GM19351 (cell line): Measurements from ENCODE around the gene TNFRSF13B.
"Not testable (repeated sequence)": the region's sequence is repeated elsewhere in the genome, so short reads cannot be mapped to it uniquely, and the experiment has no call there.

ENCODE experiments used
- ATAC-seq: cut with Tn5 transposase; IDR thresholded peaks from one replicate; pipeline ENCODE4 v1.9.1; 2021; ENCODE audit warnings: mild to moderate bottlenecking, moderate library complexity; ENCODE audit not compliant: unreplicated experiment

TNFRSF13B gene

DNA sequence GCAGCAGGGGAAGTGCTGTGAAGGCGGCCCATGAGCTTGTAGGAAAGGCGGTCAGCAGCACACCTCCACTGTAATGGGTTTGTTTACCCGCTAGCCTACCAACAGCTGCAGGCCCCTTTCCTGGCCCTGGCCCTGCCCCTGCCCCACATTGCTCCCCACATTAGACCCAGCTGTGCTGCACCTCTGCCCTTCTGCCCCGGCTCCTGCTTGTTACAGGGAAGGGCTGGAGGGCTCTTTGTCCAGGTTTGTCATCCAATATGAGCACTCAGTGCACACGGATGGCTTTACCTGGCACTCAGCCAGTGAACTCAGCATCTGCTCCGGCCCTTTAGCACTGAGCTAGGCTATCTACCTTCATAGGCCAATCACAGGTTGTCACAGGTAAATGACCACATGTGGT lies 36.0 kb upstream of the TNFRSF13B start:
- ATAC-seq: not testable (repeated sequence)

DNA sequence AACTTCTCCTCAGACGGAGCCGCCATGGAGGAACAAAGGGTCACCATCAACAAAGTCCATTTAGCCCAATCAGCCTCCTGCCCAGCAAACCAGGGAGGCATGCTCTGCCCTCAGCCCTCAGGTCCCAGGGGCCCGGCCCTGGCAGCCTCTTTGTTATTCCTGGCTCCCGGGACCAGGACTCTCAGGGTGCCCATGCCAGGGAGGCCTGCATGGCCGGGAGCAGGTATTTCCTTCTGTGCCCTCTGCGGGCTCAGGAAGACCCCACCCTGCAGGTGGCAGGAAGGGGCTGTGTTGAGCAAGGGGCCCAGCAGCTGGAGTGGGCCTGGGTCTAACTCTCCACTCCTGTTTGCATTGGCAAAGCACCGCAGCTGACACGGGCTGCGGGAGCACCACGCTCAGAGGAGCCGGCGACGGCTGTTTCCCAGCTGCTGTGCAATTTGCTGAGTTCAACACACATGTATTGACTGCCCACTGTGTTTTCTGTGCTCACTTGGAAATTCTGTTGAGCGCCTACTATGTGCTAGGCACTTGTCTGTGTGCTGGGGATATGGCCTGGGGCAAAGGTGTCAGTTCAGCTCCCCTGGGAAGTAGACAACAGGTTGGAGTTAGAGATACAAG lies 33.2 kb upstream of the TNFRSF13B start:
- ATAC-seq: not testable (repeated sequence)

DNA sequence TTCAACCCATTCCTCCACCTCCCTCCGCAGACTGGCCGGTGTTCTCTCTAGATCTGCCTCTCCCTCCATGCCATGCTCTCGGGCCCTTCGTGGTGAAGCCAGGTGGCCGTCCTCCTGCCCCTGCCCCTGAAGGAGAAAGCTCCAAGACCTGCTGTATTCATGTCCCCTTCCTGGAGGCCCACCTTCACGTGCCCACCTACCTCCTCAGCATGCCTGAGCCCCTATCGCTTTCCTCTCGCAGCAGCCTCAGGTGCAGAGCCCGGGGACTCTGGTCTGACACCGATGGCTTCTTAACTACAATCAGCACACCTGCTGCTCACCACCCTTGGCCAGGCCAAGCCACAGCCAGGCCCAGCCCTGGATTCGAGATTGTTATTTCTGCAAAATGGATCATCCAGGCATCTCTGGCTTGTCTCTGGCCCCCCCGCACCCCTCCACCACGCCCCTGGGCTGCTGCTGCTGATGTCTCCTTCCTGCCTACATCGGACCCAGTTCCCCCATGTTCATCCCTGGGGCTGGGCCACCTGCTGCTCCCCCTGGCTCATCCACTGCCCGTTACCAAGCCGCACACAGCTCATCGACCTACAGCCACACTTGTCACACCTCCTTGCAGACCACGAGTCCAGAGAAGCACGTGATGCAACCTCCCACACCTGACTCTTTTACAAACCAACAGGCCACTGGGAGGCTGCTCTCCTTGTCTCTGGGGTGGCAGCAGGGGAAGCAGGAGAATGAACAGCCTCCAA lies 32.5 kb upstream of the TNFRSF13B start:
- no peak for ATAC-seq

DNA sequence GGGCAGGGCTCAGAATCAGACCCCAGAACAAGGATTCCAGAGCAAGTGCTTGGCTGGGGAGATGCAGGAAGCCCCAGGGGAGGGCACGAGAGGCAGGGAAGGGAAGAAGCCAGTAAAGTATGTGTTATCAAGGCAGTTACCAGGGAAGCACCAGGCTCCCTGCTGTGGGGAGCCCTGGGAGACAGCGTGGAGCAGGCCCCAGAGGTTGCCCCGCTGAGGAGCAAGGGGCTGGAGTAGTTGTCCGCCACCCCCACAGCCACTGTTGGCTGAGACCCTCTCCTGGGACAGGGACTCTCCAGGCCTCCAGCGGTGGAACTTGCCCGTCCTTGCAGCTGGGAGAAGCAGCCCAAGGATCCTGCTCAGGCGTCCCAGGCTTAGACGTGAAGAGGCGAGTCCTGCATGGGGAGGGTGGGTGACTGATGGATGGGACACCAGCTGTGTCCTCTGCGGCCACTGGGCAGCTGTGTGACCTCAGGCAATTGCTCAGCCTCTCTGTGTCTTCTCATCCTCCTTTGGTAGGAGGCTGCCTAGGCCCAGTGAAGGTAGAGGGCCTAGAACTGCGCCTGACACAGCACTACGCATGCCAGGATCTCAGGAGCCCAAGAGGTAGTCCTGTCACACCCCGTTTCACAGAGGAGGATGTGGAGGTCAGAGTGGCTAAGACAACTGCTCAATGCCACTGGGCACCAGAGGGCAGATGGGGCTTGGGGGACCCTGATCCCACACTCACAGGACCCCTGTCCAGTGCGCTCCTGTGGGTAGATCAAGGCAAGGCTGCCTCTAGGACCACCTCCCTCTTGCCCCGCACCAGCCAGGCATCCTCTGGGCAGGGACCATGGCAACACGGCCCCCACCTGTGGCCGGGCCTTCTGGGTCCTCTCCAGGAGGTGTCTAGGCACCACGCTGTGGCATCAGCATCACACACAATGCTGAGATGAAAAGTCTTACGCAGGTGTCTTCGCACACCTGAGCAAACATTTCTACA lies 31.1 kb upstream of the TNFRSF13B start:
- not testable (repeated sequence) for ATAC-seq

DNA sequence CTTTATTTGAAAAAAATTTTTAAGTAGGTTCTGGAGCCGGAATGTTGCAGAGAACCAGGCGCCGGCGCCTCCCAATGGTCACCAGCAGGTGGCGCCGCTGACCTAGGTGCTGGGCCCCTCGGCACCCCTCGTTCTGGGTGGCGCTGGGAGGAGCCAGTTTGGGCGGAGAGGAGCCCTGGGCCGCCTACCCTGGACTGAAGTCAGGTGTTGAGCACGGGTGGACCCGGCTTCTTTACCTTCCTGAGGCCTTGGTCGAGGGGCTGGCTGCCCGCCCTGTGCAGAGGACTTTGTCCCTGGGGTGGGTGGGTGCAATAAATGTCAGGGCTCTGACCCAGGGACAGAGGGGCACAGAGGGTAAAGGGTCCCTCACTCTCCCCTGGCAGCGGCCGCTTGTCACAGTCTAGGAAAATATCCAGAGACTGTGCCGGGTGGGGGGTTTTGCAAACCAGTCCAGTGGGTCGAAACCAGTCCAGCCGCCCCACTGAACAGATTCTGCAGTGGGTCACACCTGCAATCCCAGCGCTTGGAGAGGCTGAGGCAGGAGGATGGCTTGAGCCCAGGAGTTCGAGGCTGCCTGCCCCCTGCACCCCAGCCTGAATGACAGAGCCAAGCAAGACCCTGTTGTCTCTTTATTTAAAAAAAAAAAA lies 30.1 kb upstream of the TNFRSF13B start:
- ATAC-seq: peak; percentile 73

DNA sequence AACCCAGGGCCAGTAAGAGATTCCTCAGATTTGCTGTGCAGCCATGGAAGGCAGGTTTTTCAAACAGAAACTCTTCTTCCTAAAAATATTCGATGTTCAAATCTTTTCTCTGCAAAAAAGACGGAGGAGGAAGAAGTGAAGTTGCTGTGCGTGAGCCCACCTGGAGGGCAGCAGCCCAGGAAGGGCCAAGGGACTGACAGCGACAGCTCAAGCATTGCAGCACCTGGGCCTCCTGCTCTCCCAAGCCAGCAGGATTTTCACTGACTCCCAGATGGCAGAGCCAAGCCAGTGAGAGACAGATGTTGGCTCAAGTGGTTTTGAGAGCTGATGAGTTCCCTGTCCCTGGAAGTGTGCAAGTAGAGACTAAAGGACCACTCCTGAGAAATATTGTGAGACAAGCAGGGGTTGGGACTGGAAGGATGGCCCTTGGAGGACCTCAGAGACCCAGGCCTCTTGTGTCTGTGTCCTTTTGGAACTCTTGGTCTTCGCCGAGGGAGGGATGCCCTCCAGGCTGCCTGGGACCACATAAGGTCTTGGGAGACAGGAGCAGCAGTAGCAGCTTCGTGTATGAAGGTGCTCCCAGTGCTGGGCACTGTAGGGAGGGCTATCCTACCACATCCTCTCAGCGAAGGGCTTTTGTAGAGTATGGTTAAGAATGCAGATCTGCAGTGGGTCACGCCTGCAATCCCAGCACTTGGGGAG lies 29.3 kb upstream of the TNFRSF13B start:
- no peak for ATAC-seq

DNA sequence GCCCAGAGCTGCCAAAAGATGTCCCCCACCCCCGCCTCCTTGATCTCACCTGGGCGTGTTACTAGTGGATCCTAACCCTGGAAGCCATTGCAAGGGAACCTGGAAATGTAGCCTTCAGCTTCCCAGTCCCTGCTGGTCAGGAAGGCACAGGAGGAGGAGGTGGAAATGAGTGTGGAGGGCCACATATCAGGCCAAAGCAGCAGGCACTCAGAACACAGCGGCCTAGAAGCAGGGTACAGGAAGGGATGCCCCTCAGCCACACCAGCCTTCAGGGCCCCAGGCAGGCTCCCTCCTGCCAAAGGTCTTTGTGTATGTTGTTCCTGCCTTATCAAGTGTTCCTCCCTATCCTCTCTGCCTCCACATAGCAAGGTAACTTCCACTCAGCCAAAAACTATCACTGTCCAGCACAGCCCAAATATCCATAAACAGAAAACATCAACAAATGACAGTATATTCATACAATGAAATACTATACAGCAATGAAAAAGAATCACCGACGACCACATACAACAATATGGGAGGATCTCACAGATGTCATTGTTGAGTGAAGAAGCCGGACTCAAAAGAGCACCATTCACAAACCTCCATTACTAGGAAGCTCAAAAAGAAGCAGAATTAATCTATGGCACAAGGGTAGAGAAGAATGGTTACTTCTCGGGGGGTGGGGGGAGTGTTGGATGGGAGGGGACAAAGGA lies 28.2 kb upstream of the TNFRSF13B start:
- no peak for ATAC-seq

DNA sequence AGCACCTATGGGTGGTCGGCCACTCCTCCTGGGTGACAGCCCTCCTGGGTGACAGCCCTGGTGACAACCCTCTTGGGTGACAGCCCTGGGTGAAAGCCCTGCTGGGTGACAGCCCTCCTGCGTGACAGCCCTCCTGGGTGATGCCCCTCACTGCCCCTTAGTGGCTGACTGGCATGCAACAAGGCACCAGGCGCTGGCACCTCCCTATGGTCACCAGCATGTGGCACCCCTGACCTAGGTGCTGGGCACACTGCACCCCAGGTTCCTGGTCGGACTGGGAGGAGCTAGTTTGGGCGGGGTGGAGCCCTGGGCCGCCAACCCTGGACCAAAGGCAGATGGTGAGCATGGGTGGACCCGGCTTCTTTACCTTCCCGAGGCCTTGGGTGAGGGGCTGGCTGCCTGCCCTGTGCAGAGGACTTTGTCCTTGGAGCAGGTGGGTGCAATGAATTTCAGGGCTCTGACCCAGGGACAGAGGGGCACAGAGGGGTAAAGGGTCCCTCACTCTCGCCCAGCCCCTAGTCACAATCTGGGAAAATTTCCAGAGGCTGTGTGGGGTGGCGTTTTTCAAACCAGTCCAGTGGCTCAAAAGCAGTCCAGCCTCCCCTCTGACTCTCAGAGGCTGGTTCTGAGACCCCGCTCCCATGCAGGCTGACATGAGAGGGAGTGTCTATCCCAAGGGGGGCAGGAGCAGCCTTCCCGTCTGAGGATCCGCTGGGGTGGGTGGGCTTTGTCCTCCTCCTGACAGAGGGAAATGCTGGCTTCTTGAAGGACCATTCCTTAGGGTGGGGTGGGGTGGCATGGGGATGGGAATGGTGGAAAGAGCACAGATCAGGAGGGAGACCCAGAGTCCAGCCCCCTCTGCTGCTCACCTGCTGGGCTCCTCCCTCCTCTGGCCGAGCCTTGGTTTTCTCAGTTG lies 25.9 kb upstream of the TNFRSF13B start:
- ATAC-seq: no peak

DNA sequence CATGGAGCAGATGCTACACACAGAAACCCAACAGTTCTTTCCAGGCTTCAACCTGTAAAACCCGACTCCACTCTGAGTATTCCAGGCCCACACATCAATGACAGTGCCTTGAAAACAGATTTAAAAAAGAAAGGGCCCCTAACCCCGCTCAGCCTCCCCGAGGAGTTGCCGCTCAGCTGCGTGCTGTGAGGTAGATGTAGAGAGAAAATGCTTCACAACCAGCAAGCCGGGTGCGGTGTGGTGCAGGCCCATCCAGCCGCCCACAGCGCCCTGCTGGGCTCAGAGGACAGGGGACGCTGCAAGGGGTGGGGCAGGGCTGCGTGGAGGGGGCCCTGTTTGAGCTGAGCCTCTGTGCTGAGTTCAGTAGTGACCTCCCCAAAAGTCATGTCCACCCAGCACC lies 24.8 kb upstream of the TNFRSF13B start:
- ATAC-seq: not testable (repeated sequence)

DNA sequence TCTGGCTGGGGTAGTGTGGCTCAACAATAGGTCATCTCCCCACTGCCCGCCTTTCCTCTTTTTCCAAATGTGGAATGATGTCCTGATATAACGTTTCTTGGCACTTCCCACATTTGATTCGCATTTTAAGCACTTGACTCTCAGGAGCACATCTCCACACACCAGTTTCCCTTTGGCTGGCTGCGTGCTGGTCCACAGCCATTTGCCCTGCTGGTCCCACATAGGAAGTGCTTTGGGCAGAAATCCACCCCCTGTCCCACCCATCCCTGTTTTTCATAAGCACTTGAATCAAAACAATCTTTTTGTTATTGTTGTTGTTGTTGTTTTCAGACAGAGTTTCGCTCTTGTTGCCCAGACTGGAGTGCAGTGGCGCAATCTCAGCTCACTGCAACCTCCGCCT lies 24.0 kb upstream of the TNFRSF13B start:
- no peak for ATAC-seq

DNA sequence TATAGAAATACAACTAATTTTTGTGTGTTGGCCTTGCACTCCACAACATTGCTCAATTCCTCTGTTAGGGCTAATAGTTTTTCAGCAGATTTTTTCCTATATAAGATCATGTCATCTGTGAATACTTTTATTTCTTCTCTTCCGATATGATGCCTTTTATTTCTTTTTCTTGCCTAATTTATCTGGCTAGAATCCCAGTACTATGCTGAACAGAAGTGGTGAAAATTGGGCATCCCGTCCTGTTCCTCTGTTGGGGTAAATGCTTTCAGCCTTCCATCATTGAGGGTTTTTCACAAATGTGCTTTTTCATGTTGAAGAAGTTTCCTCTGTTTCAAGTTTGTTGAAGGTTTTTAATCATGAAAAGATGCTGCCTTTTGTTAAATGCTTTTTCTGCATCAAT lies 22.7 kb upstream of the TNFRSF13B start:
- no peak for ATAC-seq

DNA sequence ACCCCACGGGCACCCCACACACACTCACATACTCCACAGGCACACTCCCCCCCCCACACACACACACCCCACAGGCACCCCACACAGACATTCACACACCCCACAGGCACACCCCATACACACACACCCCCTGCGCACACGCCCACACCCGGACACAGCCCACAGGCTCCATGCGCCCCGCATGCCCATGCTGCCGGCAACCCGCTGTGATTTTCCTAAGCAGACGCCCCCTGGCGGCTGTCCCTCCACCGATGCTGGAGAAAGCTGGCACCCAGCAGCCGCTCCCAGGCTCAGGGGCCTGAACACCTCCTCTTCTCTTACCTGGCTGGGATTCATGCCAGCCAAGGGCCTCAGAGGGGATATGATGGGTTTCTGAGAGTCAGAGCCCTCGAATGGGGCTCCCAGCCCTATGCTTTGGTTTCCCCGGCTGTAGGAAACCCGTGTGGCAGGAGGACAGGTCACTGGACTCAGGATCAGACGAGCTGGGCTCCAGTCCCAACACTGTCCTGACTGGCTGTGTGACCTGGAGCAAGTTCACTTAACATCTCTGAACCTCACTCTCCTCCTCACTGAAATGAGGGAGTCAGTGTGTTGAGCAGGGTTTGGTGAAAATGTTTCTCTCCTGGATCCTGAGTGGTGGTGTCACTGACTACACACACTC lies 19.6 kb upstream of the TNFRSF13B start:
- no peak for ATAC-seq

DNA sequence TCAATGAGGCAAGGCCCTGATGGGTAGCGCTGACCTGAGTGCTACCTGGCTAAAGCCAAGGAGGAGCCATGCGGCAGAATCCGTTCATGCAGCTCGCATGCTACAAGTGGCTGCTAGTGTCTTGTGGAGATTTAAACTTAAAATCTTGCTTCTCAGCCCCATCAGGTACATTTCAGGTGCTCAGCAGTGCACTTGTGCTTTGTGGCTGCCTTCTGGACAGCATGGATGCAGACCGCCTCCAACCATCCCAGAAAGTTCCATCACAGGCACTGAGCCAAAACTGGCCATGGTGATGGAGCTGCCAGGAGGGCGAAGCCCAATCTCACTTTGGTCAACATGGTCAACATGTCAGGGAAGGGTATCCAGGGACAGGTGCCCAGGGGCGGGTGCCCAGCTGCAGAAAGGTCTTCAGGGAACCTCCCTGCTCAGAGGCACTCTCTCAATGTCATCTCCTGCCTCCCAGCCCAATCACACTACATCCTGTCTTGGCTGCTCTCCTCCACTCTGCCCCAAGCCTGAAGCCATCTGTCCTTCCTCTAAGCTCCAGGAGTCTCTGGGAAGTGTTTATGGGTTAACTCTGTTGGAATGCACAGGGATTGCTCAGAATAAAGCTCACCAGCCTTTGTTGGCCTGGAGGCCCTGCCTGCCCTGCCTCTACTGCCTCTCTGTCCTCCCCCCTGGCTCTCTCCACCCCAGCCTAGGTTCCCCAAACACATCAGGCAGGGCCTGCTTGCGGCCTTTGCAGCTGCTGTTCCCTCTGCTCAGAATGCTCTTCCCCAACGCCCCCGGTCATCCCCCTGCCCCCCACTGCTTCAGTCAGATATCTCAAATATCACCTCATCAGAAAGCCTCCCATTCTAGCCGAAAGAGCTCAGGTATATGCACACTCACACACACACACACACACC lies 18.3 kb upstream of the TNFRSF13B start:
- no peak for ATAC-seq

DNA sequence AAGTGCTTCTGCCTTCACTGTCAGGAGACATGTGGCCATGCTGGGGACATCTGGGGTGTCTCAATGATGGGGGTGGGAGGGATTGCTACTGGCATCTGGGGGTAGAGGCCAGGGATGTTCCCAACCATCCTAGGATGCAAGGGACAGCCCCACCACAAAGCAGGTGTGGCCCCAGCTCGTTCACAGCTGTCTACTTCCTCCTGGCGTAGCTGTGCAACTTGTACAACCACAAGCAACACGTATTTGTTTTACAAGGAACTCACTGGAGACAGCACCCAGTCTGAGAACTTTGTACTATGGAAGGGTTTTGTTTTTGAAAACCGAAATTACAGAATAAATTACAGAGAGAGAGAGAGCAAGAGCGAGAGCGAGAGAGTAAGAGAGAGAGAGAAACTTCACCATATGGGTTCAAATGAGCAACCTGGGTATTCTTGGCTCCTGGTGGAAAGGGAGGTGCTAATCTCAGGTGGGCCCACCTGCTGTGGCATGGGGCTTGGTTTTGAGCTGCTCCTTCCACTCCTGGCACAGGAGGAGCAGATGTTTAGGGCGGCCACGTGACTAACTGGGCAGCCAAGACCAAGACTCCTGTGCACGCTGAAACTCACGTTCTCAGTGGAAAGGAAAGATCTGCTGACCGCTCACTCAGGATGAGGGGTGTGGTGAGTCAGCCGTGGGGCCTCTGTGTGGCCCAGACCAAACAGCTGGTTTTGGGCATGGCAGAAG lies 17.5 kb upstream of the TNFRSF13B start:
- ATAC-seq: no peak

DNA sequence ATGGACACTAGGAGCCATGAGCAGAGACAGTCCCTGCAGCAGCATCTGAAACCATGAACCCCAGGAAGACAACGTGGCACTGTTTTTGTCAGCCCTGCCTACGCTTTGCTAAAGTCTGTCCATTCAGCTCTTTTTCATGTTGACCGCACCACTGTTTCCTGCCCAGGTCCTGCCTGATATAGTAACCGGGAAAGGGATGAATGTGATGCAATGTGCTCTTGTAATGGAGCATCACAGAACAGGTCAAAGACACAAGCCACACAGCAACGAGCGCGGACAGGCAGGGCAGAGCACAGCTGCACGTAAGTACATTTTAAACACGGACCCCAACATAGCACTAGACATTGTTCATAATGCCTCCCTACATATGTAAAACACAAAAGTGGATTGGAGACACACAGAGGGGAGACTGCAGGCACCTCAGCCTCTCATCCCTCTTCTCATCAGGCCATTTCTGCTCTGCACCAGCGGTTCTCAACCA lies 16.9 kb upstream of the TNFRSF13B start:
- ATAC-seq: no peak

DNA sequence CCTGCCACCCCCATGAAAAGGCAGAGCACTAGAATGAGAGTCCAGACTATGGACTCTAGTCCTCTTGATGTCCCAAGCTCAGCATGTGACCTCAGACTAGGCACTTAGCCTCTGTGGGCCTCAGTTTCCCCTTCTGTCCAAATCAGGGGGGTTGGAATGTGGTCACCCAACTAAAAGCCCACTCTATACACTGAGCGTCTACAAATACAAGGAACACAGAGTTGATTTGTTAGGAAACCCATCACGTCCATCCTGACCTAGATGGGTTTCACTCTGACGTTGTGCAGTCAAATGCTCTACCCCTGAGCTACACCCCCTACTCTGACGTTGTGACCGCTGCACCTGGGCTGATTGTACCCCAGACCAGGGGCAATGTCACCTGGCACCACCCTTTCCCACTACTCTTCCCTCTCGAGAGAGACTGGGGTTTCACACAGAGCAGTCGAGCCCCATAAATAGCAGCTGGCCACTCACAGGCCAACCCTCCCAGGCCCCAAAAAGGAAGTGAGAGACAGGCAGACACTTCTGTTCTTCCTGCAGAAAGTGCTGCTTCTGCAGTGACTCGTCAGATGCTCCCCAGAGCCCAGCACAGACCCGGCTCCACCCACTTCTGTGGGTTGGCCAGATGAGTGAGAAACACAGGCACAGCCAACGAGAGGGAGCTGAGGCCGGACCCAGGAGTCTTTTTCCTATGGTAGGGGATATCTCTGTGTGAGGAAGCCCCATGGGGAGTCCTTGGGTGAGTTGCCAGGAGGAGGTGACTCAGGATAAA lies 16.1 kb upstream of the TNFRSF13B start:
- ATAC-seq: peak; percentile 67
